PFSK-1 (cell line): Measurements from ENCODE around the gene CCL22.

Source experiments
- FOXP2 ChIP-seq: optimal IDR thresholded peaks from 2 replicates; pipeline ENCODE3; 2011; ENCODE audit warnings: borderline replicate concordance, control low read depth, inconsistent platforms; ENCODE audit not compliant: insufficient read depth; ENCODE audit errors: extremely low read length, extremely low read depth
- POLR2AphosphoS5 ChIP-seq: IDR thresholded peaks from 2 replicates; pipeline ENCODE4 v1.6.1; 2012; ENCODE audit warnings: low read depth, mild to moderate bottlenecking, control low read depth, low read length, moderate library complexity
- REST ChIP-seq, 2 experiments: IDR thresholded peaks; 2 replicates each; pipeline versions ENCODE4 v1.6.1 to v1.8.0; 2011 to 2012; ENCODE audit warnings: low read depth in 2 of 2, low read length in 2 of 2, control low read depth in 1 of 2, inconsistent platforms in 1 of 2, mild to moderate bottlenecking in 1 of 2, moderate library complexity in 1 of 2; ENCODE audit not compliant: insufficient read depth in 1 of 2
- SIN3A ChIP-seq: IDR thresholded peaks from 2 replicates; pipeline ENCODE4 v1.6.1; 2012; ENCODE audit warnings: mild to moderate bottlenecking, low read length, moderate library complexity, borderline replicate concordance; ENCODE audit not compliant: insufficient read depth
- TAF1 ChIP-seq: IDR thresholded peaks from 2 replicates; pipeline ENCODE4 v1.6.1; 2012; ENCODE audit warnings: low read length, control low read depth, borderline replicate concordance; ENCODE audit not compliant: insufficient read depth

Gene CCL22

GRCh38 chr16:57407521-57408353 is 49.2 kb downstream of the CCL22 start:
- TF ChIP-seq FOXP2: no peak

GRCh38 chr16:57409065-57409464 is 50.5 kb downstream of the CCL22 start:
- TF ChIP-seq REST (IDR thresholded peaks at IDR 0.05; ENCODE audit: insufficient read depth in 1 of 2, low read depth in 2 of 2, low read length in 2 of 2) (no peak), TAF1 (no peak), FOXP2 (no peak), POLR2AphosphoS5 (no peak), SIN3A (no peak)

GRCh38 chr16:57409870-57410587 is 51.4 kb downstream of the CCL22 start:
- TF ChIP-seq TAF1 (no peak), SIN3A (no peak), FOXP2 (no peak), POLR2AphosphoS5 (no peak), REST (IDR thresholded peaks at IDR 0.05; ENCODE audit: insufficient read depth in 1 of 2, low read depth in 2 of 2, low read length in 2 of 2) (no peak)

GRCh38 chr16:57411362-57411976 is 52.9 kb downstream of the CCL22 start:
- TF ChIP-seq REST (IDR thresholded peaks at IDR 0.05; ENCODE audit: insufficient read depth in 1 of 2, low read depth in 2 of 2, low read length in 2 of 2) (no peak), POLR2AphosphoS5 (no peak), SIN3A (no peak), FOXP2 (no peak), TAF1 (no peak)

GRCh38 chr16:57412584-57412983 is 54.0 kb downstream of the CCL22 start:
- TF ChIP-seq REST (IDR thresholded peaks at IDR 0.05; ENCODE audit: insufficient read depth in 1 of 2, low read depth in 2 of 2, low read length in 2 of 2): no peak
- no peak for TF ChIP-seq TAF1
- no peak for TF ChIP-seq POLR2AphosphoS5
- TF ChIP-seq FOXP2: no peak
- TF ChIP-seq SIN3A: no peak
